Measurements from ENCODE around the gene ARPP21. TPM values are rescaled to one million over a fixed set of nuclear protein-coding genes. Genes with fewer than 3 reads are reported as not detected.

Gene ARPP21
- polyA plus RNA-seq, 1 of the 3 experiments (the other 2 are of a cell fraction) = 1.6 TPM

DNA sequence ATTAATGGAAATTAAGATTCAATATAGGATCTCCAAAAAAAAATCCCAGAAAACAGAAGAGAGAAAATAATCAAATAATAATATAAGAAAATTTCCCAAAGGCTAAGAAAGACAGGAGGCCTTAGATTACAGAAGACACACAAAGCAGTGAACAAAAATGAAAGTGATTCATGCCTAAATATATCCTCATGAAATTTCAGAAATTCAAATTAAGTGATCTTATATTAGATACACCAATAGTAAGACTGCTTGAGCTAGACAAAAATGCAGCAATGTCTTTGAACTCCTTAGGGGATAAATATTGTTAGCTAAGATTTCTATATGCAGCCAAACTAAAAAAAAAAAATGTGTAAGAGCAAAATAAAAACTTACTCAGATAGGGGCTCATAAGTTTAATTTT is 44.6 kb upstream of the ARPP21 start:
- Histone ChIP-seq H3K9ac (no peak overlapping the region), H3K4me3 (ENCODE audit: low read depth in 2 of 2, low read length in 1 of 2) (no peak overlapping the region)
- CTCF ChIA-PET = no interaction called here

GRCh38 chr3:35596335-35596995 is 42.9 kb upstream of the ARPP21 start:
- Histone ChIP-seq H4K20me1 (ENCODE audit: insufficient read depth) (no peaks in the 10 kb centered on the region), H3K27me3 (ENCODE audit: insufficient read depth) (no peaks in the 10 kb centered on the region), H3K4me3 (ENCODE audit: low read depth in 2 of 2, low read length in 1 of 2) (no peak overlapping the region), H3F3A (replicated peaks; ENCODE audit: insufficient read depth) (no peaks in the 10 kb centered on the region), H3K27ac (ENCODE audit: low read depth in 2 of 2, low read length in 1 of 2) (no peak overlapping the region), H3K36me3 (replicated peaks in 1 of 2; ENCODE audit: control insufficient read depth in 1 of 2, insufficient read depth in 2 of 2, low read length in 1 of 2) (no peaks in the 10 kb centered on the region), H3K4me1 (ENCODE audit: control insufficient read depth in 1 of 2, insufficient read depth in 2 of 2, low read depth in 1 of 2, low read length in 1 of 2) (no peaks in the 10 kb centered on the region; a peak in 1 of 4 replicates), H3K9ac (no peak overlapping the region), H3K9me2 (no peaks in the 10 kb centered on the region), H3K4me2 (no peak overlapping the region), H3K9me3 (no peaks in the 10 kb centered on the region), H3K79me2 (ENCODE audit: insufficient read depth) (no peaks in the 10 kb centered on the region), H2AFZ (ENCODE audit: low read depth) (no peak overlapping the region; the same call in 1 of the 2 replicates)
- ChIA-PET CTCF (no interaction called here), POLR2A (no interaction called here)
- DNase-seq = no peak
- WGBS (ENCODE audit: low lambda C conversion rate) = 65% methylated on average over 3 of the region's 3 CpGs
- no peak for TF ChIP-seq FOXM1 (IDR thresholded peaks at IDR 0.05; ENCODE audit: low read depth)
- no peak for TF ChIP-seq EP300 (IDR thresholded peaks at IDR 0.05; ENCODE audit: borderline replicate concordance in 1 of 2, low read depth in 1 of 2, low read length in 1 of 2)
- TF ChIP-seq, protein P1, sequence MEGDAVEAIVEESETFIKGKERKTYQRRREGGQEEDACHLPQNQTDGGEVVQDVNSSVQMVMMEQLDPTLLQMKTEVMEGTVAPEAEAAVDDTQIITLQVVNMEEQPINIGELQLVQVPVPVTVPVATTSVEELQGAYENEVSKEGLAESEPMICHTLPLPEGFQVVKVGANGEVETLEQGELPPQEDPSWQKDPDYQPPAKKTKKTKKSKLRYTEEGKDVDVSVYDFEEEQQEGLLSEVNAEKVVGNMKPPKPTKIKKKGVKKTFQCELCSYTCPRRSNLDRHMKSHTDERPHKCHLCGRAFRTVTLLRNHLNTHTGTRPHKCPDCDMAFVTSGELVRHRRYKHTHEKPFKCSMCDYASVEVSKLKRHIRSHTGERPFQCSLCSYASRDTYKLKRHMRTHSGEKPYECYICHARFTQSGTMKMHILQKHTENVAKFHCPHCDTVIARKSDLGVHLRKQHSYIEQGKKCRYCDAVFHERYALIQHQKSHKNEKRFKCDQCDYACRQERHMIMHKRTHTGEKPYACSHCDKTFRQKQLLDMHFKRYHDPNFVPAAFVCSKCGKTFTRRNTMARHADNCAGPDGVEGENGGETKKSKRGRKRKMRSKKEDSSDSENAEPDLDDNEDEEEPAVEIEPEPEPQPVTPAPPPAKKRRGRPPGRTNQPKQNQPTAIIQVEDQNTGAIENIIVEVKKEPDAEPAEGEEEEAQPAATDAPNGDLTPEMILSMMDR (IDR thresholded peaks at IDR 0.05) = no peak
- TF ChIP-seq REST (IDR thresholded peaks at IDR 0.05; ENCODE audit: low read depth, low read length) = no peak
- TF ChIP-seq YY1 (IDR thresholded peaks at IDR 0.05; ENCODE audit: low read depth) = no peak
- no peak for TF ChIP-seq MEF2A (IDR thresholded peaks at IDR 0.05; ENCODE audit: borderline replicate concordance, low read depth)

More for the DNA sequence above, 44.6 kb upstream of the ARPP21 start:
- no peaks in the 10 kb centered on the region for H3K9me3 ChIP-seq
- no peaks in the 10 kb centered on the region for H3K27me3 ChIP-seq (ENCODE audit: insufficient read depth)
- H3F3A ChIP-seq (replicated peaks; ENCODE audit: insufficient read depth) = no peaks in the 10 kb centered on the region
- no peaks in the 10 kb centered on the region; a peak in 1 of 4 replicates for H3K4me1 ChIP-seq (ENCODE audit: control insufficient read depth in 1 of 2, insufficient read depth in 2 of 2, low read depth in 1 of 2, low read length in 1 of 2)
- no peak overlapping the region for H3K4me2 ChIP-seq
- no peaks in the 10 kb centered on the region for H3K36me3 ChIP-seq (replicated peaks in 1 of 2; ENCODE audit: control insufficient read depth in 1 of 2, insufficient read depth in 2 of 2, low read length in 1 of 2)
- TF ChIP-seq MXI1 (IDR thresholded peaks at IDR 0.05; ENCODE audit: low read depth, low read length) (no peak), EP300 (IDR thresholded peaks at IDR 0.05; ENCODE audit: borderline replicate concordance in 1 of 2, low read depth in 1 of 2, low read length in 1 of 2) (no peak), USF2 (IDR thresholded peaks at IDR 0.05; ENCODE audit: borderline replicate concordance, low read depth, low read length) (no peak), FOXJ3 (CRISPR knock-in tag; IDR thresholded peaks at IDR 0.05) (no peak), NRF1 (IDR thresholded peaks at IDR 0.05; ENCODE audit: low read depth, low read length) (no peak), TEAD4 (IDR thresholded peaks at IDR 0.05; ENCODE audit: borderline replicate concordance, insufficient read depth) (no peak), CHD2 (IDR thresholded peaks at IDR 0.05; ENCODE audit: low read length, partially characterized antibody) (no peak), RXRA (IDR thresholded peaks at IDR 0.05; ENCODE audit: borderline replicate concordance, low read depth) (no peak), RCOR1 (IDR thresholded peaks at IDR 0.05; ENCODE audit: low read length) (no peak), EZH2phosphoT487 (IDR thresholded peaks at IDR 0.05; ENCODE audit: borderline replicate concordance, low read depth) (no peak)
- TF ChIP-seq, protein P2, sequence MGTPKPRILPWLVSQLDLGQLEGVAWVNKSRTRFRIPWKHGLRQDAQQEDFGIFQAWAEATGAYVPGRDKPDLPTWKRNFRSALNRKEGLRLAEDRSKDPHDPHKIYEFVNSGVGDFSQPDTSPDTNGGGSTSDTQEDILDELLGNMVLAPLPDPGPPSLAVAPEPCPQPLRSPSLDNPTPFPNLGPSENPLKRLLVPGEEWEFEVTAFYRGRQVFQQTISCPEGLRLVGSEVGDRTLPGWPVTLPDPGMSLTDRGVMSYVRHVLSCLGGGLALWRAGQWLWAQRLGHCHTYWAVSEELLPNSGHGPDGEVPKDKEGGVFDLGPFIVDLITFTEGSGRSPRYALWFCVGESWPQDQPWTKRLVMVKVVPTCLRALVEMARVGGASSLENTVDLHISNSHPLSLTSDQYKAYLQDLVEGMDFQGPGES (IDR thresholded peaks at IDR 0.05; ENCODE audit: low read depth, low read length) = no peak
- TF ChIP-seq, protein P3, sequence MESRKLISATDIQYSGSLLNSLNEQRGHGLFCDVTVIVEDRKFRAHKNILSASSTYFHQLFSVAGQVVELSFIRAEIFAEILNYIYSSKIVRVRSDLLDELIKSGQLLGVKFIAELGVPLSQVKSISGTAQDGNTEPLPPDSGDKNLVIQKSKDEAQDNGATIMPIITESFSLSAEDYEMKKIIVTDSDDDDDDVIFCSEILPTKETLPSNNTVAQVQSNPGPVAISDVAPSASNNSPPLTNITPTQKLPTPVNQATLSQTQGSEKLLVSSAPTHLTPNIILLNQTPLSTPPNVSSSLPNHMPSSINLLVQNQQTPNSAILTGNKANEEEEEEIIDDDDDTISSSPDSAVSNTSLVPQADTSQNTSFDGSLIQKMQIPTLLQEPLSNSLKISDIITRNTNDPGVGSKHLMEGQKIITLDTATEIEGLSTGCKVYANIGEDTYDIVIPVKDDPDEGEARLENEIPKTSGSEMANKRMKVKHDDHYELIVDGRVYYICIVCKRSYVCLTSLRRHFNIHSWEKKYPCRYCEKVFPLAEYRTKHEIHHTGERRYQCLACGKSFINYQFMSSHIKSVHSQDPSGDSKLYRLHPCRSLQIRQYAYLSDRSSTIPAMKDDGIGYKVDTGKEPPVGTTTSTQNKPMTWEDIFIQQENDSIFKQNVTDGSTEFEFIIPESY (IDR thresholded peaks at IDR 0.05; ENCODE audit: borderline replicate concordance, low read depth) = no peak
- TF ChIP-seq, protein P4, sequence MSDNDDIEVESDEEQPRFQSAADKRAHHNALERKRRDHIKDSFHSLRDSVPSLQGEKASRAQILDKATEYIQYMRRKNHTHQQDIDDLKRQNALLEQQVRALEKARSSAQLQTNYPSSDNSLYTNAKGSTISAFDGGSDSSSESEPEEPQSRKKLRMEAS (IDR thresholded peaks at IDR 0.05; ENCODE audit: low read depth) = no peak
- H2AFZ ChIP-seq (ENCODE audit: low read depth) = no peak overlapping the region
- POLR2A ChIA-PET = no interaction called here
- H3K79me2 ChIP-seq (ENCODE audit: insufficient read depth) = no peaks in the 10 kb centered on the region
- no peaks in the 10 kb centered on the region for H4K20me1 ChIP-seq (ENCODE audit: insufficient read depth)
- no peak for DNase-seq
- no peaks in the 10 kb centered on the region for H3K9me2 ChIP-seq
- no peak overlapping the region for H3K27ac ChIP-seq (ENCODE audit: low read depth in 2 of 2, low read length in 1 of 2)

Data from SK-N-SH (cell line).